Activated naive CD8-positive, alpha-beta T cell (primary cell): ENCODE data around the gene OXNAD1.

Source experiments
- H3K27ac Mint-ChIP-seq: one replicate; pipeline ENCODE4 v1.8.0; 2021; ENCODE audit warnings: mixed read lengths
- H3K27me3 Mint-ChIP-seq: one replicate; pipeline ENCODE4 v1.8.0; 2021; ENCODE audit warnings: mixed read lengths
- H3K36me3 Mint-ChIP-seq: one replicate; pipeline ENCODE4 v1.8.0; 2021; ENCODE audit warnings: mixed read lengths
- H3K4me1 Mint-ChIP-seq: one replicate; pipeline ENCODE4 v1.8.0; 2021; ENCODE audit warnings: low read depth, mixed read lengths
- H3K4me3 Mint-ChIP-seq: one replicate; pipeline ENCODE4 v1.8.0; 2021; ENCODE audit warnings: mild to moderate bottlenecking, mixed read lengths
- H3K9me3 Mint-ChIP-seq: one replicate; pipeline ENCODE4 v1.8.0; 2021; ENCODE audit warnings: low read depth, mixed read lengths

Gene OXNAD1

DNA sequence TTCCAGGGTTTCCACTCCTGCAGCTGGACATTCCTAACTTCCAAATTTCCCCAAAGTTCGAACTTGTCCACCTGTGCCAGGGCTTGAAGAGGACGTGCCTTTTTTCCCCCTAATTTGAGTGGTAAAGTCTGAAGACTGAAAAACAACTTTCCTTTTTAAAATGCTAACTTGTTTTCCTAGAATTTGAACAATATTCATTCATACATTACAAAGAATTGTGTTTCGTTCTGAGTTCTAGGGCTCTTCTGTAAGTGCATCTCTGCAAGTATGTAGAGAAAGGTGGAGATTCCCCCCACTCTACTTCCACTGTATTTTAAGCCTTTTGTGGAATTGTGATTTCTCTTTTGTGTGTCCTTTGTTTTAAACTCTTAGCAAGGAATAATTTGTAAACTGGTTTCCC is 9.7 kb upstream of the OXNAD1 start:
- no peak overlapping the region for H3K4me3 Mint-ChIP-seq

DNA sequence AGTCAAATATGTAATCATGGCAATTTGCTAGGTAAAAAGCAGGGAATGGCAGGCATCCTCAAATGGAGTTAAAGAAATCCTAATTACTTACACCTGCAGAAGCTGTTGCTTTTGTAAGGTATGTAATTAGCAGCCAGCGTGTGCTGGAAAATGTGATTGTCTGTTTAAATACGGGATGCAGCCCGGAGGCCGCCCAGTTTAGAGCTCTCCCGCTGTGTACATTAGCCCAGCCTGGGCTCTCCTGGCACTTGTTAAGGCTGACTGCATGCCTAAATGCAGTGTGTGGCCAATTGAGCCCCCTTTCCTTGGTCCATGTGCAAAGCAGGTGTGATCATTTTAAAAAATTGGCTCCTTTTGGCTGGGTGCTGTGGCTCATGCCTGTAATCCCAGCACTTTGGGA is 9.3 kb upstream of the OXNAD1 start:
- H3K4me3 Mint-ChIP-seq, result no peak overlapping the region
- no peak overlapping the region for H3K27ac Mint-ChIP-seq
- H3K36me3 Mint-ChIP-seq, result no peaks in the 10 kb centered on the region
- H3K4me1 Mint-ChIP-seq, result peaks cover 17% of the 10 kb centered on the region
- no peaks in the 10 kb centered on the region for H3K9me3 Mint-ChIP-seq
- no peaks in the 10 kb centered on the region for H3K27me3 Mint-ChIP-seq

More for the DNA sequence above, 9.7 kb upstream of the OXNAD1 start:
- no peaks in the 10 kb centered on the region for H3K27me3 Mint-ChIP-seq
- no peaks in the 10 kb centered on the region for H3K36me3 Mint-ChIP-seq
- H3K9me3 Mint-ChIP-seq, result no peaks in the 10 kb centered on the region
- no peak overlapping the region for H3K27ac Mint-ChIP-seq
- H3K4me1 Mint-ChIP-seq, result peaks cover 17% of the 10 kb centered on the region

DNA sequence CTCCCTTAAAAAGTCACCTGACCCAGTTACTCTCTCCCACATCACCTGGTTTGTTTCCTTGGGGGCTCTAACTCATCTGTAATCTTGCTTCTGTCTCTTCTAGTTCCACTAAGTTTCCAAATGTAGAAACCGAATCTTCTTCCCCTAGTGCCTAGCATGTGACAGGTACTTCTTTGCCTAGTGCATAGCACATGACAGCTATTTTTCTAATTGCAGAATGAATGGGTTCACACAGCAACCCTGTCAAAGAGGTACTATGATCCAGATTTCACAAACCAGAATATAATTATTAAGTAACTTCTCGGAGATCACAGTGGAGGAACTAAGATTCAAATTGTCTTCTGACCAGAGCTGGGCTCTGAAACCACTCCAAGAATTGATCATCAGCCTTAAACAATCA is 7.7 kb upstream of the OXNAD1 start:
- Mint-ChIP-seq H3K27ac (no peak overlapping the region), H3K9me3 (no peaks in the 10 kb centered on the region), H3K4me1 (peaks cover 17% of the 10 kb centered on the region), H3K4me3 (no peak overlapping the region), H3K27me3 (no peaks in the 10 kb centered on the region), H3K36me3 (no peaks in the 10 kb centered on the region)

DNA sequence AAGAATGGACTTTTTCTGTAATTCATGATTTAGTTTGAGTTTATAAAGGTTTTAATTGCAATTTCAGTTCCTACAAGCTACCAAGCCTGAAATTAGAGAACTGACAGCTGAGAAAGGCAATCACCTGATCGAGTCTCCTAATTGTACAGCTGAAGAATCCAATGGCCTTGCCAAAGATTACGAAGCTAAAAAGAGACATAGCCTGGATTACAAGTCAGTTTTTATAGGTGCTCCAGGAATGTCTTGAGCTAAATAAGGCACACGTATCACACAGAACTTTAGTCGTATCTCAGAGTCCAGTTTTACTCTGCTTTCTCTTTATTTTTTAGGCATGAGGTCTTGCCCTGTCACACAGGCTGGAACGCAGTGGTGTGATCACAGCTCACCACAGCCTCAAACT is 6.8 kb upstream of the OXNAD1 start:
- no peaks in the 10 kb centered on the region for H3K27me3 Mint-ChIP-seq

DNA sequence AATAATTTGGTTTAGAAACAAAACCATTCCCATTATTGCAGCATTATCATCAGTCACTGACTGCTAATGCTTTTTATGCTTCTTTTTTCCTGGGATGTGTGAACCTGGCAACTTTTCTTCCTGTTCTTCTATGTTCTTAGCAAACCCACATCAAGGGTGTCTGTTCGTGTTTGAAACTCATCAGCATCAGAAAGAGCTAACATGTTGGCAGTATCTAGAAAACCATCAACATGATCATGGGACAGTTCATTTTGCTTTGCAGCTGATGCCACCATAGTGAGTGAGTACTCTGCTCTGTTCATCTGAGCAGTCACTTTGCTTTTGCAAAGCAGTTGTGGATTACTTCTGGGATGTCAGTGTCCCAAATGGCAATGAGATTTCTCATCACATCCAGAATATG is 6.1 kb upstream of the OXNAD1 start:
- H3K4me1 Mint-ChIP-seq, result peaks cover 17% of the 10 kb centered on the region
- no peaks in the 10 kb centered on the region for H3K36me3 Mint-ChIP-seq
- H3K27me3 Mint-ChIP-seq, result no peaks in the 10 kb centered on the region
- no peak overlapping the region for H3K4me3 Mint-ChIP-seq
- H3K9me3 Mint-ChIP-seq, result no peaks in the 10 kb centered on the region
- no peak overlapping the region for H3K27ac Mint-ChIP-seq

More for the DNA sequence above, 6.8 kb upstream of the OXNAD1 start:
- Mint-ChIP-seq H3K36me3 (no peaks in the 10 kb centered on the region), H3K4me1 (peaks cover 17% of the 10 kb centered on the region), H3K4me3 (no peak overlapping the region), H3K27ac (no peak overlapping the region), H3K9me3 (no peaks in the 10 kb centered on the region)

DNA sequence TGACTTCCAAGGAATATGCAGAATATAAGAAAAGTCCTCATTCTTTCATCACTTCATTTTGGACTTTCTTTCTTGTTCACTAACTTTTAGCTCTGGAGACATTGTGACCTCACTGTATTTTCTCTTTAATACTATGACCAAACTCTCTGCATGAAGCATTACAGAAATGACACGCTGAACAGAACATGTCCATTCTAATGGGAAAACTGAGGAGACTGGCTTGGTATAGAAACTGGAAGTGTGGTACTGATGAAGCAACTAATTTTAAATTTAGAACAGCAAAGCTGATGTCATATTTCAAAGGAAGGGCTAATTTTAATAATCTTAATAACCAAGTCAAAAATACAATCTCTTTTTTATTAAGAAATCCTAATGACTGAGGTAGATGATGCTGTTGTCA is 5.0 kb upstream of the OXNAD1 start:
- Mint-ChIP-seq H3K27ac (no peak overlapping the region), H3K4me1 (peaks cover 18% of the 10 kb centered on the region), H3K9me3 (no peaks in the 10 kb centered on the region), H3K27me3 (no peaks in the 10 kb centered on the region), H3K4me3 (no peak overlapping the region), H3K36me3 (no peaks in the 10 kb centered on the region)

DNA sequence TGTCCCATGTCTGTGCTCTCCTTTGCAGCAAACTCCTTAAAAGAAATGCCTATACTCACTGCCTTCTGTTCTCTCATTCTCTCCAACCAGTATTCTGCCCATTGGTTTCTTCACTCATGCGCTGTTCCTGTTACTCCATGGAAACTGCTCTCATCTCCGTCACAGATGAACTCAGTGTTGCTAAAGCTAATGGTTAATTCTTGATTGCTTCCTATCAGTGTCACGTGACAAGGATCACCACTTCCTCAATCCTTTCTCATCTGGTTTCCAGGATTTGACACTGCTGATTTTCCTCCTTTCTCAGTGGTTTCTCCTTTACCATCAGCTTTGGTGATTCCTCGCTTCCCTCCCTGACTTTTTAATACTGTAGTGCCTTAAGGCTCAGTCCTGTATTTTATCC is 2.8 kb upstream of the OXNAD1 start:
- no peak overlapping the region for H3K27ac Mint-ChIP-seq
- H3K9me3 Mint-ChIP-seq, result no peaks in the 10 kb centered on the region
- no peaks in the 10 kb centered on the region for H3K27me3 Mint-ChIP-seq
- H3K4me3 Mint-ChIP-seq, result no peak overlapping the region
- no peaks in the 10 kb centered on the region for H3K36me3 Mint-ChIP-seq
- peaks cover 30% of the 10 kb centered on the region for H3K4me1 Mint-ChIP-seq

DNA sequence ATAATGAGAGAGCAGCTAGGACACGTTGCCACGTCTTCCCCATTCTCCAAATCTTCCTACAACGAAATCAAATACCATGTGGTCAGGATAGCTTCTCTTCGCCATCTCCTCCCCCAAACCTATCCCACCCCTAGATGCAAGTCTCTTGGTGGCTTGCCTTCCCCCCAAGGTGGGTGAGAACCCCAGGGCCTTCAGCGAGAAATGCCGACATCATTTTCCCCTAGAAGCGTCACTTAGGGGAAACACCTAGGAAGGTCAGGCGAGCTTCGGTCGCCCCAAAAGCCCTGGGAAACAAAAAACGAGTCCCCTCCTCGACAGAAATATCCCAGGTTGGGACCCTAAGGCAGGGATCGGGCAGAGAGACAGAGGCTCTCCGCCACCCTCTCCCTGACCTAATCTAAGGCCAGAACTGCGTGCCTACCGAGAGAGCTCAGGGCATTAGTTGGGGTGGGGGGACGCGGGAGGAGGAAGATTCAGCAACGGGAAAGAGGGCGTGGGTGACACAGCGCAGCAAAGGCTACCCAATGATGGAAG is 771 bp upstream of the OXNAD1 start:
- peak overlapping the region; percentile 100 for H3K27ac Mint-ChIP-seq
- no peaks in the 10 kb centered on the region for H3K27me3 Mint-ChIP-seq
- H3K4me3 Mint-ChIP-seq, result peak overlapping the region; percentile 99
- no peaks in the 10 kb centered on the region for H3K36me3 Mint-ChIP-seq
- H3K4me1 Mint-ChIP-seq, result peaks cover 38% of the 10 kb centered on the region
- H3K9me3 Mint-ChIP-seq, result no peaks in the 10 kb centered on the region

DNA sequence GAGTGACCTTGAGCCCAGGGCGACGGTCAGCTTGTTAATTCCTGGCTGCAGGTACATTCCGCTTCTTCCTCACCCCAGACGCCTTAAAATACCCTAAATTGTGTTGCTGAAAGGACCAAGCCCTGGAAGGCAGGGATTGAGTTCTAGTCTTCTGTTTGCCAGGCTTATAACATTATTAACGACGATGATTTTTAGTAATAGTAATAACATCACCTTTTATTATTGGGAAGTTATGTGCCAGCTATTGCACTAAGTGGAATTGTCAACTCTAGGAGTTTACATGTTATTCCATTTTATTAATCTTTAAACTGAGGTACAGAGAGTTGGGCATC is 409 bp downstream of the OXNAD1 start:
- peaks cover 33% of the 10 kb centered on the region for H3K4me1 Mint-ChIP-seq
- peak overlapping the region; percentile 100 for H3K27ac Mint-ChIP-seq
- no peaks in the 10 kb centered on the region for H3K27me3 Mint-ChIP-seq
- H3K36me3 Mint-ChIP-seq, result no peaks in the 10 kb centered on the region
- peak overlapping the region; percentile 99 for H3K4me3 Mint-ChIP-seq
- no peaks in the 10 kb centered on the region for H3K9me3 Mint-ChIP-seq

DNA sequence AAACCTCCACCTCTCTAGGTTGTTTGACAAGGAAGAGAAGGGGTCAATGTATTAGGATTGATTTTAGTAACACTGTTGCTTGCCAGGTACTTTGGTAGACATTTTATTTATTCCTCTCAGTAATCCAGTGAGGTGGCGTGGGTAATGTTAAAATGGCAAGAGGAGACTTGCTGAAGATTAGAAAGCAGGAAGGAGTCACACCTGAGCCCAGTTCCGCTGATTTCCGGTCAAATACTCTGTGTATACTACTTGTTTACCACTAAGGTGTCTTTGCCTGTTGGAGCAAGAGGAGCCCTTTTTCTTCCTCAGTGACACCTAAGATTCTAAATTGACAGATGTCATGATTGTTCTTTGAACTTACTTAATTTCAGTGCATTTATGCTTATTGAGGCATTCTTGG is 1.7 kb downstream of the OXNAD1 start:
- no peaks in the 10 kb centered on the region for H3K9me3 Mint-ChIP-seq
- peak overlapping the region; percentile 25 for H3K27ac Mint-ChIP-seq
- no peaks in the 10 kb centered on the region for H3K27me3 Mint-ChIP-seq
- H3K4me1 Mint-ChIP-seq, result peaks cover 33% of the 10 kb centered on the region
- H3K36me3 Mint-ChIP-seq, result peaks cover 2% of the 10 kb centered on the region
- peak overlapping the region; percentile 21 for H3K4me3 Mint-ChIP-seq

DNA sequence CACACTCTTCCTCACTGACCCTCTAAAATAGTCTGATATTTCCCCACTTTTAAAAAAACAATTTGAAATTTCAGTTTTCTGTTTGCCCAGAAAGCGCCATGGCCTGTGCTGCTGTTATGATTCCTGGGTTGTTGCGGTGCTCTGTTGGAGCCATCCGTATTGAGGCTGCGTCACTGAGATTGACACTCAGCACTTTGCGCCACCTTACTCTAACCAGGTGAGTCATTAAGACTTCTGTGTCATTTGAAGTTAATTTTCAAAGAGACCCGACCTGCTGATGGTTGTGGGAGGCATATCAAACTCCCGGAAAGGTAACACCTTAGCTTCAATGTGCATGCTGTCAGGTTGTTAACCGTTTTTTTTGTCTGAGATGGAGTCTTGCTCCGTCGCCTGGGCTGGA is 5.8 kb downstream of the OXNAD1 start:
- H3K4me3 Mint-ChIP-seq, result no peak overlapping the region

DNA sequence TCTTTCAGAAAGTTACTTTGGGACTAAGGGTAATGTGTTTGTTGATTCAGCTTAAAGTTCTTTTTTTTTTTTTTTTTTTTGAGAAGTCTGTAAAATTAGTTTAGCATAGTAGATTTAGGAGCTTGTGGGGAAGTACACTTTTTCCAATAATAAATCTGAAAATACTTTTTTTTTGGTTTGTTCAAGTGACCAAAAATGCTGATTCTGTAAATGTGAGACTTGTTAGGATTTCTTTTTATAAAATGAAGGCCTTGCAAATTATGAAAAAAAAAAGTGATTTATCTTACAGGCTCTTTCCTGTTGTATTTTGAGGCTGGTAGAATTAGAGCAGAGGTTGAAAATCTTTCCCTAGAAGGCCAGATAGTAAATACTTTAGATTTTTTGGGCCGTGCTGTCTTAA is 7.6 kb downstream of the OXNAD1 start:
- Mint-ChIP-seq H3K4me3 (no peak overlapping the region), H3K27ac (no peak overlapping the region), H3K27me3 (no peaks in the 10 kb centered on the region), H3K4me1 (peaks cover 10% of the 10 kb centered on the region), H3K9me3 (no peaks in the 10 kb centered on the region), H3K36me3 (peaks cover 22% of the 10 kb centered on the region)

More for the DNA sequence above, 5.8 kb downstream of the OXNAD1 start:
- Mint-ChIP-seq H3K4me1 (peaks cover 24% of the 10 kb centered on the region), H3K27ac (no peak overlapping the region), H3K9me3 (no peaks in the 10 kb centered on the region), H3K27me3 (no peaks in the 10 kb centered on the region), H3K36me3 (peaks cover 17% of the 10 kb centered on the region)

DNA sequence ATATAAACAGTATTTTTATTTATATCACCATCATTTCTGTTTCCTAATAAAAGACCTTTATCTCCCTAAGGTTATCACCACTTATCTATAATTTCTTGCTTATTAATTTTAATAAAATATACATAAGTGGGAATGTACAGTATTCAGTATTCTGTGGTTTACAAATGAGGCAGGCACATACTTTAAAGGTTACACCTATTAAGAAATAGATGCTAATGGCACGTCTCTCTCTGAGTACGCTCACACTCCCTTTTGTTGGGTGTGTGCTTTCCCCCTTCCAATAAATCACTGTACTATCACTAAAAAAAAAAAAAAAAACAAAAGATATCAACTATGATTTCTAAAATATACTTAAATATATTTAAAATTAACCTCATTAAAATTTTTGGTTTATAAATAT is 8.9 kb downstream of the OXNAD1 start:
- Mint-ChIP-seq H3K4me3 (no peak overlapping the region), H3K27me3 (no peaks in the 10 kb centered on the region), H3K4me1 (peaks cover 2% of the 10 kb centered on the region), H3K36me3 (peaks cover 24% of the 10 kb centered on the region), H3K27ac (no peak overlapping the region), H3K9me3 (no peaks in the 10 kb centered on the region)

DNA sequence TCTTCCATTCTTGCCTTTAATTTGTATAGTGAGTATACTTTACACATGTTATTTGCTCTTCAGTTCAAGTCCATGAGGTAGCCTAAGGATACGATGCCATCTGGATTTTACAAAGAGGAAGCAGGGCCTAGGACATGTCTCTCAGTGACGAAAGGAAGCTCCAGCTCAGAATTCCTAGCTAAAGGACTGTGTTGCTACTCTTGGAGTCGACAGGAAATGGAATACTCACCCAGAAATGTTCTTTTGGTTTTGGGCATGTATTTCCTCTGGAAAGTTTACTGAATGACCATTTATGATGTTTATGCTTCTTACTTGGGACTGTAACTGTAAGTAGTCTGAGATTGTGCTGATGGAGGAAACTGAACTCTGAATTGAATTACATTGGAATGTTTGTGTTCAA is 12.5 kb downstream of the OXNAD1 start:
- H3K4me1 Mint-ChIP-seq, result peaks cover 2% of the 10 kb centered on the region
- H3K9me3 Mint-ChIP-seq, result no peaks in the 10 kb centered on the region
- H3K27ac Mint-ChIP-seq, result no peak overlapping the region
- H3K27me3 Mint-ChIP-seq, result no peaks in the 10 kb centered on the region
- peaks cover 24% of the 10 kb centered on the region for H3K36me3 Mint-ChIP-seq
- no peak overlapping the region for H3K4me3 Mint-ChIP-seq

DNA sequence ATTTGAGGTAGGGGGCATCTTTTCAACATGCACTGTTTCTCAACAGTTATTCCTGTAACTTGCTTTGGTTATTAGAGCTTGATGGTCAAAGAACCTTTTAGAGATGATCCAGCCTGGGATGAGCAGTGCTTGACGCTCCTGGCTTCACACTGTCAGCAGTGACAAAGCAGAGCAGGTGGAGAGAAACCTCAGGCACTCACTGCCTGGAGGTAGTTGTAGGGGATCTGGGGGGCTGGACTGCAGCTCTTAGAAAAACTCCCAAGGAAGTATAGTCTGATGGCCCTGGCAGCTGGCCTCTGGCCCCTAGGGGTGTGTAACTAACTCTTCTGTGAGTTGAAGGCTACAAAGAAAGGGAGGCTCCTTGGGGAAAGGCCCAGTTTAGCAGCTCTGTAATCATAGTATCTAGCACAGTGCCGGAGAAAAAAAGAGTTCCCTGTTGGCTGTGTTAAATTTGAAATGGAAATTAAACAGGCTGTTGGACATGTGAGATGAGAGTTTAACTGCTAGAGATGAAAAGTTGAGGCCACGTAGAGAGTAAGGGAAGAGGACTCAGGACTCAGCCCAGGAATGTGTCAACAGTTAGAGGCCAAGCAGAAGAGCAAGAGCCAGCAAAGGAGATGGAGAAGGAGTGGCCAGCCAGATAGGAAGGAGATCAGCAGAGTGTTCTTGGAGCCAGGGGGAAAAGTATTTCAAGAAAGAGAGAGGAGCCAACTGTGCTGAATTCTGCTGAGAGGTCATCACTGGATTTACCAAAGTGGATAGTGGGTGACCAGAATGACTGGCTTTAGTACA is 14.2 kb downstream of the OXNAD1 start:
- H3K9me3 Mint-ChIP-seq, result no peaks in the 10 kb centered on the region
- H3K27ac Mint-ChIP-seq, result no peak overlapping the region
- peaks cover 10% of the 10 kb centered on the region for H3K4me1 Mint-ChIP-seq
- H3K4me3 Mint-ChIP-seq, result no peak overlapping the region
- H3K27me3 Mint-ChIP-seq, result no peaks in the 10 kb centered on the region
- H3K36me3 Mint-ChIP-seq, result peaks cover 29% of the 10 kb centered on the region

DNA sequence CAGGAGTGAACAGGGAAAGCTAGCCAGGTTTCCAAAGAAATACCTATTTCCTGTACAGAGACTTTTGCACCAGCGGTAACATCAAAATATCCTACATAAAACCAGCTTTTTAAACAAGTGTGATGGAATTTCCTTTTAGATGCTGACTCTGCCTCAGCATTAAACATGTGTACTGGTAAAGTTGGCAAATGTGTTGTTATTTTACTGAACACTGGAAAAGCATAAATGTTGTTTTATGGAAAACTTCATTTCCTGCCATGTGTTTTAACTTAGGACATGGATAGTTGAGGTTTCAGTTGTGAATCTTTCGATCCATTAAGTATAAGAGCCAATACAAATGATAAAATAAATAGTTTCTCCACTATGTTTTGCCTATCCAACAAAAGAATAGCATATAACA is 15.7 kb downstream of the OXNAD1 start:
- peaks cover 24% of the 10 kb centered on the region for H3K4me1 Mint-ChIP-seq

More for the DNA sequence above, 15.7 kb downstream of the OXNAD1 start:
- H3K36me3 Mint-ChIP-seq, result peaks cover 28% of the 10 kb centered on the region
- no peak overlapping the region for H3K27ac Mint-ChIP-seq
- no peaks in the 10 kb centered on the region for H3K9me3 Mint-ChIP-seq
- no peak overlapping the region for H3K4me3 Mint-ChIP-seq
- H3K27me3 Mint-ChIP-seq, result no peaks in the 10 kb centered on the region
